Retinal pigment epithelial cell (primary cell): ENCODE results near the gene C16orf89.

ENCODE experiments used
- DNase-seq: peaks from one replicate; pipeline ENCODE4 v3.0.0-alpha.2; 2010; ENCODE audit warnings: low read depth
- H3K4me3 ChIP-seq: 2 replicates; pipeline ENCODE4 v1.5.1; 2011; ENCODE audit warnings: mild to moderate bottlenecking, low read length, control low read depth, moderate library complexity
- TF ChIP-seq, protein P1 (sequence below): conservative IDR thresholded peaks from 2 replicates; pipeline ENCODE4 v1.5.1; 2011; ENCODE audit warnings: low read depth, low read length, control low read depth, inconsistent platforms

C16orf89 gene

DNA sequence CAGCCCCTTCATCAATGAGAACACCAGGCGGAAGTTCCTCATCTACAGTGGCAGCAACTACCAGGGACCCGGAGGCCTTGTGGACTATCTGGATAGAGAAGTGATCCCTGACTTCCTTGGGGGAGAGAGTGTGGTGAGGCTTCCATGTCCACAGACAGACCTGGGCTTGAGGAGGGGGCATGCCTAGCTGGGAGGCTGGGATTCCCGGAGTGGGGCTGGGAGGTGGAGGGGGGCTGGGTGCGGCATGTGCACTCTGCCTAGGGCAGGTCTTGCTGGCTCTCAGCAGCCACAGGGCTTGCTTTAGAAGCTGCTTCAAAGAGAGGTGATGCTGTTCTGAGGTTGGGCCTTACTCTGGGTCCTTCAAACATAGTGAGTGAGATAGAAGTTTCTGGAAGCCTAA lies 59.8 kb downstream of the C16orf89 start:
- TF ChIP-seq, protein P1, sequence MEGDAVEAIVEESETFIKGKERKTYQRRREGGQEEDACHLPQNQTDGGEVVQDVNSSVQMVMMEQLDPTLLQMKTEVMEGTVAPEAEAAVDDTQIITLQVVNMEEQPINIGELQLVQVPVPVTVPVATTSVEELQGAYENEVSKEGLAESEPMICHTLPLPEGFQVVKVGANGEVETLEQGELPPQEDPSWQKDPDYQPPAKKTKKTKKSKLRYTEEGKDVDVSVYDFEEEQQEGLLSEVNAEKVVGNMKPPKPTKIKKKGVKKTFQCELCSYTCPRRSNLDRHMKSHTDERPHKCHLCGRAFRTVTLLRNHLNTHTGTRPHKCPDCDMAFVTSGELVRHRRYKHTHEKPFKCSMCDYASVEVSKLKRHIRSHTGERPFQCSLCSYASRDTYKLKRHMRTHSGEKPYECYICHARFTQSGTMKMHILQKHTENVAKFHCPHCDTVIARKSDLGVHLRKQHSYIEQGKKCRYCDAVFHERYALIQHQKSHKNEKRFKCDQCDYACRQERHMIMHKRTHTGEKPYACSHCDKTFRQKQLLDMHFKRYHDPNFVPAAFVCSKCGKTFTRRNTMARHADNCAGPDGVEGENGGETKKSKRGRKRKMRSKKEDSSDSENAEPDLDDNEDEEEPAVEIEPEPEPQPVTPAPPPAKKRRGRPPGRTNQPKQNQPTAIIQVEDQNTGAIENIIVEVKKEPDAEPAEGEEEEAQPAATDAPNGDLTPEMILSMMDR: no peak
- H3K4me3 ChIP-seq: no peak overlapping the region
- DNase-seq: no peak

DNA sequence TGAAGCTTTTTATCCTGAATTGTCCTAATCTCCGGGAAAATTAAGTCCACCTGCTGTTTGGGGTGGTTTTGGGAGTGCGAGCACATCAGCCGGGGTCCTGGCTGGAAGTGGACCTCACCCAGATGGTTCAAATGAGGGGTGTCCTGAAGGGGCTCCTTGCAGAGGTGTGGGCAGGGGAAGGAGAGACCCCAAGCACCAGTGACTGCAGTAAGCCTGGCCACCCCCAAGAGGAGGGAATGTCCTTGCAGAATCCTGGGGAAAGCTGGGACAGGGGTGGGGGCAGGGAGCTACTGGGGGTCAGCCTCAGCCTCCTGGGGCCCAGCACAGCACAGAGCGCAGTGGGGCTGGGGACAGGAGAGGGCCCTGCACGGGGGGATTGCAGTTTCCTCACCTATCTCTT lies 61.4 kb downstream of the C16orf89 start:
- no peak overlapping the region for H3K4me3 ChIP-seq
- TF ChIP-seq, protein P1: no peak
- DNase-seq: no peak

DNA sequence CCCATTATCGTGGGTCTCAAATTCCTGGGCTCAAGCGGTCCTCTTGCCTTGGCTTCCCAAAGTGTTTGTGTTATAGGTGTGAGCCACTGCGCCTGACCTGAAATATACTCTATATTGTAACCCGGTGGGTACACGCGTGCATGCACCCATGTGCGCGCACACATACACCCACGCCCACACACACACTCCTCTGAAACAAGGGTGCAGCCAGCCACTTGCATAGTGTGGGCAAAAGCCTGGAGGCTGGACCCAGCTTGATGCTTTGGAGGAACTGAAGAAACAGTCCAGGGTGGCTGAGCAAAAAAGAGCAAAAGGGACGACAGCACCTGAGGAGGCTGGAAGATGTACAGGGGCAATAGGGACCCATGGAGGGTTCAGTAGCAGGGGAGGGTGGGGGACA lies 61.9 kb downstream of the C16orf89 start:
- DNase-seq: no peak
- H3K4me3 ChIP-seq: no peak overlapping the region
- TF ChIP-seq, protein P1: no peak

DNA sequence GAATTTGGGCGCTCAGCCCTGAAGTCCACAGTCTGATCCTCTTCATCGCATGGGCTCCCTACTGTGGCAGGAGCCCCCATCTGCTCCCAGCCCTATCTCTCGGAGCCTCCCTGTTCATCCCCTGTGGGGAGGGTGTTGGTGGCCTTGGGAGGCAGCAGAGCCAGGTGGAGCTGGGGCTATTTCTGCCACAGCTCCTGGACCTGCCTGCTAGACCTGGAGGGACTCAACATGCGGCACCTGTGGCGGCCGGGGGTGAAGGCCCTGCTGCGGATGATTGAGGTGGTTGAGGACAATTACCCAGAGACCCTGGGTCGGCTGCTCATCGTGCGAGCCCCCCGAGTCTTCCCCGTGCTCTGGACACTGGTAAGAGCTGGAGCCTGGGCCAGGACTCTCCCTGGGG lies 62.5 kb downstream of the C16orf89 start:
- DNase-seq: no peak
- no peak overlapping the region for H3K4me3 ChIP-seq
- TF ChIP-seq, protein P1: no peak

DNA sequence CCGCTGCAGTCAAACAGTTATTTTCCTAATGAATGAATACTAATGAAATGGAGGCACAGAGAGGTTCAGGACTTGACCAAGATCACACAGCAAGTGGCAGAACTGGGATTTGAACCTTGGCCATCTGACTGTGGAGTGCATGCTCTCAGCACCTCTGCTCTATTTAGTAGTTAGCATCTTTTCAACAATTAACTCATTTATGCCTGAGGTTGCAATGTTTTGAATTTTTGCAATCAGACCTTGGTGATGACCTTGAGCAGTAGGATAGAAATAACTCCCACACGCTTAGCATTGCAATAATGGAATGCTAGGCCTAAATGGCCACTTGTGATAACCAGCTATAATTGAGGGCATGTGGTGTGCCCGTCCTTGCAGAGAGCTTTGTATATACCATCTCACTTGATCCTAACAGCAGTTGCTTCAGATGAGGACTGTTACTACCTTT lies 63.0 kb downstream of the C16orf89 start:
- TF ChIP-seq, protein P1: no peak
- no peak overlapping the region for H3K4me3 ChIP-seq
- DNase-seq: no peak

DNA sequence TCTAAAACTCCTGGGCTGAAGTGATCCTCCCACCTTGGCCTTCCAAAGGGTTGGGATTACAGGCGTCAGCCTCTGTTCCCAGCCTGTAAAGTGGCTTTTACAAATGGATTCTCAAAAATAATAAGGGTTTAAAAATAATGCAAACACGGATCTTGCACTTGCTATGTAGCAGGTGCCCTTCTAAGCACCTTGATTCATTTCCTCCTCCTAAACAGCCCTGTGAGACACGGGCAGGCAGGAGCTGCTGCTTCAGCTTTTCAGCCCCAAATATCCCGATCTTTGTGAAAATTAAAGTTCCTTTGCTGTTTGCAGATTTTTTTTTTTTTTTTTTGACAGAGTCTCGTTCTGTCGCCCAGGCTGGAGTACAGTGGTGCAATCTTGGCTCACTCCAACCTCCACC lies 63.8 kb downstream of the C16orf89 start:
- no peak for DNase-seq
- TF ChIP-seq, protein P1: no peak
- H3K4me3 ChIP-seq: no peak overlapping the region

DNA sequence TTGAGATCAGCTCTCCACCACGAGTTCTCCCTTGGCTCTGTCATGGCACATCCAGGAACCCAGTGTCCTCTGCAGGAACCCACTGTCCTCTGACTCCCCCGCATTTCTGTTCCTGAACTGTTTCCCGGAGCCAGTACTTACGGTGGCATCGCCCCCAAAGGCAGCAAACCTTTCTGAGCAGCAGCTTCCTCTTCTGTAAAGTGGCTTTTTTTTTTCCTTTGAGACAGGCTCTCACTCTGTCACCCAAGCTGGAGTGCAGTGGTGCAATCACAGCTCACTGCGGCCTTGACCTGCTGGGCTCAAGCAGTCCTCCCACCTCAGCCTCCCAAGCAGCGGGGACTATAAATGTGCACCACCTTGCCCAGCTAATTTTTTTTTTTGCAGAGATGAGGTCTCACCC lies 64.2 kb downstream of the C16orf89 start:
- H3K4me3 ChIP-seq: no peak overlapping the region
- TF ChIP-seq, protein P1: no peak
- no peak for DNase-seq
